H1 (cell line): ENCODE data around the gene RPL28. TPM values are rescaled to one million over a fixed set of nuclear protein-coding genes. Genes with fewer than 3 reads are reported as not detected.
"Not testable (repeated sequence)": the region's sequence is repeated elsewhere in the genome, so short reads cannot be mapped to it uniquely, and the experiment has no call there.

Source experiments
- CTCF ChIA-PET: fragments of 300-600 bp; sonication (Branson Sonifier 250); formaldehyde crosslinking; loops from one replicate; lab custom pipeline; 2021; ENCODE audit not compliant: partially characterized antibody; lab: Charles Lee
- POLR2A ChIA-PET: fragments of 300-600 bp; sonication (Branson Sonifier 250); formaldehyde crosslinking; loops from one replicate; lab custom pipeline; 2021; ENCODE audit warnings: inconsistent platforms; ENCODE audit not compliant: partially characterized antibody; lab: Charles Lee
- DNase-seq, 2 experiments: peaks; one replicate each; pipeline versions ENCODE4 v3.0.0 to v3.0.0-alpha.2; 2010 to 2022; ENCODE audit warnings: low spot score in 2 of 2, low read depth in 1 of 2, mixed read lengths in 1 of 2
- FAIRE-seq: peaks from 2 replicates; lab custom pipeline; 2011; peaks lifted over from hg19 to GRCh38; lab: Jason Lieb, UNC
- H2AFZ ChIP-seq: 2 replicates; pipeline ENCODE4 v1.8.1; 2012; ENCODE audit warnings: low read length, inconsistent platforms
- H2AK5ac ChIP-seq: 2 replicates; pipeline ENCODE4 v1.6.1; 2013; ENCODE audit warnings: low read depth, low read length
- H2BK120ac ChIP-seq: replicated peaks from 2 replicates; pipeline ENCODE3; 2013; ENCODE audit warnings: low read depth, low read length, inconsistent platforms
- H2BK12ac ChIP-seq: 2 replicates; pipeline ENCODE4 v1.6.1; 2013; ENCODE audit warnings: low read depth, low read length
- H2BK15ac ChIP-seq: 2 replicates; pipeline ENCODE4 v1.6.1; 2013; ENCODE audit warnings: low read length
- H2BK20ac ChIP-seq: 2 replicates; pipeline ENCODE4 v1.6.1; 2013; ENCODE audit warnings: low read length
- H2BK5ac ChIP-seq: 2 replicates; pipeline ENCODE4 v1.6.1; 2013; ENCODE audit warnings: low read depth, low read length
- H3K14ac ChIP-seq: 2 replicates; pipeline ENCODE4 v1.6.1; 2013; ENCODE audit warnings: inconsistent platforms; ENCODE audit not compliant: insufficient read length
- H3K18ac ChIP-seq: 2 replicates; pipeline ENCODE4 v1.6.1; 2013; ENCODE audit warnings: low read length; ENCODE audit errors: extremely low read depth
- H3K23ac ChIP-seq: 2 replicates; pipeline ENCODE4 v1.6.1; 2013; ENCODE audit warnings: inconsistent platforms; ENCODE audit not compliant: insufficient read length
- H3K23me2 ChIP-seq: 2 replicates; pipeline ENCODE4 v1.6.1; 2013; ENCODE audit warnings: low read depth, low read length
- H3K27ac ChIP-seq: 2 replicates; pipeline ENCODE4 v1.6.1; 2011; ENCODE audit warnings: low read depth, low read length, inconsistent platforms
- H3K27me3 ChIP-seq, 4 experiments: replicated peaks in 1 of 4; 1 replicate in 1 of 4; 2 replicates in 3 of 4; pipeline versions ENCODE4 v1.6.1 to v1.8.1; 2011 to 2013; ENCODE audit warnings: low read length in 3 of 4, mild to moderate bottlenecking in 3 of 4, inconsistent platforms in 2 of 4, mixed read lengths in 2 of 4, moderate library complexity in 1 of 4; ENCODE audit not compliant: control insufficient read depth in 3 of 4, insufficient read depth in 3 of 4; ENCODE audit errors: extremely low read depth in 1 of 4
- H3K36me3 ChIP-seq, 4 experiments: 2 replicates each; pipeline versions ENCODE4 v1.6.1 to v1.8.1; 2011 to 2013; ENCODE audit warnings: mild to moderate bottlenecking in 4 of 4, low read length in 3 of 4, moderate library complexity in 2 of 4, control low read depth in 1 of 4, inconsistent platforms in 1 of 4; ENCODE audit not compliant: insufficient read depth in 4 of 4, control insufficient read depth in 2 of 4
- H3K4ac ChIP-seq: replicated peaks from 2 replicates; pipeline ENCODE3; 2013; ENCODE audit warnings: low read length, low read depth, mixed read lengths, inconsistent platforms; ENCODE audit not compliant: insufficient read length
- H3K4me1 ChIP-seq, 4 experiments: replicated peaks in 1 of 4; 1 replicate in 1 of 4; 2 replicates in 3 of 4; pipeline versions ENCODE4 v1.6.1 to v1.8.1; 2011 to 2013; ENCODE audit warnings: low read length in 3 of 4, inconsistent platforms in 2 of 4, mixed read lengths in 1 of 4; ENCODE audit not compliant: insufficient read depth in 4 of 4, control insufficient read depth in 3 of 4
- H3K4me2 ChIP-seq, 2 experiments: 2 replicates each; pipeline versions ENCODE4 v1.6.1 to v1.8.1; 2011 to 2013; ENCODE audit warnings: low read depth in 2 of 2, low read length in 2 of 2, control low read depth in 1 of 2, inconsistent platforms in 1 of 2, mild to moderate bottlenecking in 1 of 2; ENCODE audit not compliant: insufficient read depth in 1 of 2
- H3K4me3 ChIP-seq, 4 experiments: fragments of 200-600, 300-600 bp in 1 of 4; sonication (generic), shearing (Covaris generic), sonication (Bioruptor Twin) in 1 of 4; 2 replicates each; pipeline versions ENCODE4 v1.5.1 to v1.8.1; 2011 to 2016; ENCODE audit warnings: low read length in 4 of 4, low read depth in 3 of 4, control low read depth in 2 of 4, inconsistent platforms in 2 of 4, mild to moderate bottlenecking in 2 of 4, mixed read lengths in 1 of 4, moderate library complexity in 1 of 4; ENCODE audit not compliant: insufficient read depth in 2 of 4; ENCODE audit errors: extremely low read depth in 1 of 4
- H3K56ac ChIP-seq: replicated peaks from 2 replicates; pipeline ENCODE3; 2013; ENCODE audit warnings: low read depth, mild to moderate bottlenecking, mixed read lengths, low read length, inconsistent platforms; ENCODE audit not compliant: insufficient read length
- H3K79me1 ChIP-seq: 2 replicates; pipeline ENCODE4 v1.6.1; 2013; ENCODE audit warnings: low read depth, low read length, control low read depth
- H3K79me2 ChIP-seq, 2 experiments: 2 replicates each; pipeline versions ENCODE4 v1.6.1 to v1.8.1; 2012 to 2013; ENCODE audit warnings: low read length in 2 of 2, mild to moderate bottlenecking in 2 of 2, inconsistent platforms in 1 of 2; ENCODE audit not compliant: insufficient read depth in 2 of 2, control insufficient read depth in 1 of 2
- H3K9ac ChIP-seq, 4 experiments: replicated peaks in 1 of 4; 1 replicate in 1 of 4; 2 replicates in 3 of 4; pipeline versions ENCODE4 v1.6.1 to v1.8.1; 2011 to 2013; ENCODE audit warnings: low read depth in 3 of 4, low read length in 3 of 4, control low read depth in 2 of 4, mild to moderate bottlenecking in 2 of 4, moderate library complexity in 2 of 4, inconsistent platforms in 1 of 4; ENCODE audit errors: extremely low read depth in 1 of 4
- H3K9me3 ChIP-seq, 2 experiments: 2 replicates each; pipeline versions ENCODE4 v1.6.1 to v1.8.1; 2012 to 2013; ENCODE audit warnings: mild to moderate bottlenecking in 2 of 2, moderate library complexity in 2 of 2, control low read depth in 1 of 2, inconsistent platforms in 1 of 2, low read depth in 1 of 2, low read length in 1 of 2, mixed read lengths in 1 of 2; ENCODE audit not compliant: insufficient read depth in 2 of 2
- H4K20me1 ChIP-seq, 2 experiments: replicated peaks in 1 of 2; 2 replicates each; pipeline versions ENCODE3 to v1.8.1; 2011 to 2013; ENCODE audit warnings: inconsistent platforms in 2 of 2, low read length in 2 of 2, mild to moderate bottlenecking in 1 of 2; ENCODE audit not compliant: insufficient read depth in 2 of 2, control insufficient read depth in 1 of 2
- H4K5ac ChIP-seq: 2 replicates; pipeline ENCODE4 v1.6.1; 2013; ENCODE audit warnings: low read length, low read depth, mixed read lengths, inconsistent platforms; ENCODE audit not compliant: insufficient read length
- H4K8ac ChIP-seq: 2 replicates; pipeline ENCODE4 v1.8.0; 2013; ENCODE audit warnings: mild to moderate bottlenecking, moderate library complexity, low read length, inconsistent platforms; ENCODE audit not compliant: insufficient read depth; ENCODE audit errors: extremely low read depth
- H4K91ac ChIP-seq: replicated peaks from 2 replicates; pipeline ENCODE3; 2013; ENCODE audit warnings: low read length, mixed read lengths, inconsistent platforms; ENCODE audit not compliant: insufficient read length
- WGBS, 2 experiments: shearing (Covaris generic) in 1 of 2; methylation state at CpG; one replicate each; pipeline versions ENCODE4 v1.1.6 to v1.1.7; 2013 to 2015; ENCODE audit warnings: low lambda C conversion rate in 2 of 2, mixed read lengths in 2 of 2, inconsistent platforms in 1 of 2, low coverage in 1 of 2, missing lambda C conversion rate in 1 of 2; ENCODE audit not compliant: insufficient replicate concordance in 2 of 2, insufficient coverage in 1 of 2, insufficient read length in 1 of 2; ENCODE audit errors: extremely low coverage in 1 of 2, missing lambda C conversion rate in 1 of 2; 5-methylcytosine and 5-hydroxymethylcytosine counted together
- polyA plus RNA-seq, 7 experiments: library from polyadenylated mRNA; depleted of rRNA in 3 of 7; stranded (reverse) in 5 of 7; unstranded in 2 of 7; fragments of >200 nt in 5 of 7; fragments of 200-250 nt in 2 of 7; gene quantifications; 1 replicate in 5 of 7; 2 replicates in 1 of 7; 4 replicates in 1 of 7; pipeline versions ENCODE4 v1.2.1 to v1.2.3, GENCODE V29; 2011 to 2013; ENCODE audit warnings: missing spikeins in 2 of 7, mixed read lengths in 2 of 7
- total RNA-seq: library from RNA; stranded (reverse); fragmentation: NEBNext Ultra II Directional; extraction: Animal tissue kit (Norgen Biotek cat#: 25700); gene quantifications from 2 replicates; pipeline ENCODE4 v1.2.1, GENCODE V29; 2021

The RPL28 gene
- total and polyA plus RNA-seq, 2 of the 8 experiments (the other 6 are each of a cell fraction or from before 2014, with no cell fraction given): 2,123 to 8,402 TPM

DNA sequence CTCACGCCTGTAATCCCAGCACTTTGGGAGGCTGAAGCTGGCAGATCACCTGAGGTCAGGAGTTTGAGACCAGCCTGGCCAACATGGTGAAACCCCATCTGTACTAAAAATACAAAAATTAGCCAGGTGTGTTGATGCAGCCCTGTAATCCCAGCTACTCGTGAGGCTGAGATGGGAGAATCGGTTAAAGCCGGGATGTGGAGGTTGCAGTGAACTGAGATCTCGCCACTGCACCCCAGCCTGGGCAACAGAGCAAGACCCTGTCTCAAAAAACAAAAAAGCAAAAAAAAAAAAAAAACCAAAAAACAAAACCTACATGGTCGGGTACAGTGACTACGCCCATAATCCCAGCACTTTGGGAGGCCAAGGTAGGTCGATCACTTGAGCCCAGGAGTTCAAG, 23.4 kb downstream of the RPL28 start:
- not testable (repeated sequence) for H3K14ac ChIP-seq, H2BK20ac ChIP-seq, DNase-seq, FAIRE-seq, H2BK120ac ChIP-seq, H2BK12ac ChIP-seq, H3K9ac ChIP-seq, H3K9me3 ChIP-seq, H4K5ac ChIP-seq, H3K4ac ChIP-seq, H3K56ac ChIP-seq, H3K23ac ChIP-seq, H2AFZ ChIP-seq, H4K8ac ChIP-seq, H2BK15ac ChIP-seq, H3K27ac ChIP-seq, H3K27me3 ChIP-seq, H3K4me3 ChIP-seq
- H2BK5ac ChIP-seq: peak overlapping the region; percentile 97; the same call in 1 of the 2 replicates
- H3K18ac ChIP-seq: 0 out of 2 replicates have a peak overlapping the region, but pooled peaks have one; percentile 99
- peaks cover 8 to 26% (median 19%) of the 10 kb centered on the region in 4 experiments for H3K36me3 ChIP-seq
- CTCF ChIA-PET: interaction anchor here (0.6 to 2.1 kb wide), 4 partner anchors 9 to 95 kb away, joined by 3 to 7 read pairs (median 6); no protein-coding TSS in a partner anchor
- WGBS, 2 experiments: 95% methylated on average over 8 of the region's 8 CpGs; no CpG with 5 or more reads in 1 of the 2 experiments
- peak overlapping the region; percentile 100 for H4K91ac ChIP-seq
- peak overlapping the region in 1 of 2 experiments; percentile 99; a peak in 1 of 4 replicates for H3K4me2 ChIP-seq
- peaks cover 15% of the 10 kb centered on the region for H3K79me1 ChIP-seq
- H3K79me2 ChIP-seq: peaks cover 12 to 26% of the 10 kb centered on the region in 2 experiments
- peak overlapping the region; percentile 95; the same call in 1 of the 2 replicates for H2AK5ac ChIP-seq
- POLR2A ChIA-PET: interaction anchor here (0.7 to 34.6 kb wide), 12 partner anchors 10 to 518 kb away, joined by 3 to 874 read pairs (median 4); partner anchors contain the start of genes HSPBP1, RPL28, TMEM238 and UBE2S
- H3K23me2 ChIP-seq: peaks cover 13% of the 10 kb centered on the region
- peaks cover 0 to 20% (median 13%) of the 10 kb centered on the region in 4 experiments; a peak in 6 of 7 replicates for H3K4me1 ChIP-seq
- peaks cover 17 to 19% of the 10 kb centered on the region in 2 experiments for H4K20me1 ChIP-seq
